Stimulated activated naive B cell treated with anti-CD40 and anti-IgM and Interleukin-4, amounts not matched to agents 10 μg/mL and 1 μg/mL and 100 μg/mL, for 72 hours (primary cell): ENCODE data around the gene KAZALD1.

Experiments
- ATAC-seq, 2 donors: fragments of 150-1000 bp; cut with Tn5 transposase; replicated peaks; 2 replicates each; pipeline ENCODE4 v1.10.0; 2021; ENCODE audit warnings: moderate library complexity in 1 of 2
- DNase-seq: peaks from one replicate; pipeline ENCODE4 v3.0.0; 2021
- H3K27ac Mint-ChIP-seq: one replicate; pipeline ENCODE4 v1.8.0; 2022; ENCODE audit warnings: mild to moderate bottlenecking, mixed read lengths
- H3K27me3 Mint-ChIP-seq, 2 donors: one replicate each; pipeline ENCODE4 v1.8.0; 2022; ENCODE audit warnings: mixed read lengths in 2 of 2
- H3K36me3 Mint-ChIP-seq, 2 donors: one replicate each; pipeline ENCODE4 v1.8.0; 2022; ENCODE audit warnings: mixed read lengths in 2 of 2, mild to moderate bottlenecking in 1 of 2
- H3K4me1 Mint-ChIP-seq, 2 donors: one replicate each; pipeline ENCODE4 v1.8.0; 2022; ENCODE audit warnings: mixed read lengths in 2 of 2, mild to moderate bottlenecking in 1 of 2
- H3K4me3 Mint-ChIP-seq, 2 donors: one replicate each; pipeline ENCODE4 v1.8.0; 2022; ENCODE audit warnings: mild to moderate bottlenecking in 2 of 2, mixed read lengths in 2 of 2, moderate library complexity in 1 of 2
- H3K9me3 Mint-ChIP-seq, 2 donors: one replicate each; pipeline ENCODE4 v1.8.0; 2022; ENCODE audit warnings: mixed read lengths in 2 of 2, mild to moderate bottlenecking in 1 of 2

KAZALD1 gene

DNA sequence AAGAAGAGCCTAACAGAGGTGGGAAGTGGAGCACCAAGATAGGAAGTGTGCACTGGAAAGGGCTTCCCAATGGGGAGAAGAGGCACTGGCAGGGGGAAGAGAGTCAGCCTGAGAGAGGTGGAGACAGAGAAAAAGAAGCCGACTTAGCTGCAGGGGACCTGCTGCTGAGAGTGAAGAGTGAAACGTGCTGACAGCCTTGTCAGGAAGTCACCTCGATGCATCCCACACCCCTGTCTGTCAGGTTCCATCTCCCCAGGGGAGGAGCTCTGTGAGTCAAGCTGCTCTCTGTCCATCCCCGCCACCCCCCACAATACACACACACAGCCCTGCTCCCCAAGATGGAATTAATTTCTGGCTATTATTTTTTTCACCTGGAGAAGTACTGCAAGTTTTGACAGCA is 14.0 kb downstream of the KAZALD1 start:
- Mint-ChIP-seq H3K4me1 (peaks cover 26 to 27% of the 10 kb centered on the region in 2 donors), H3K36me3 (no peaks in the 10 kb centered on the region), H3K27ac (no peak overlapping the region), H3K27me3 (peaks cover 49 to 59% of the 10 kb centered on the region in 2 donors), H3K9me3 (no peaks in the 10 kb centered on the region), H3K4me3 (no peak overlapping the region)
- DNase-seq (no peak), ATAC-seq (no peak)

DNA sequence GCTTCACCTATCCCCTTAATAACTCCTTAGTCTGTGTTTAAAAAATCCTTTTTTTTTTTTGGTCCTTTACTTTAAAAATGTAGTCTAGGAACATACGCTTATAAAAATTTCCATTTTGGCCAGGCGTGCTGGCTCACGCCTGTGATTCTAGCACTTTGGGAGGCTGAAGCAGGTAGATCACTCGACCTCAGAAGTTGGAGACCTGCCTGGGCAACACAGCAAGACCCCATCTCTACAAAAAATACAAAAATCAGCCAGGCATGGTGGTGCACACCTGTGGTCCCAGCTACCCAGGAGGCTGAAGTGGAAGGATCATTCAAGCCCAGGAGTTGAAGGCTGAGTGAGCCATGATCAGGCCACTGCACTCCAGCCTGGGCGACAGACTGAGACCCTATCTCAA is 14.8 kb downstream of the KAZALD1 start:
- H3K36me3 Mint-ChIP-seq, result no peaks in the 10 kb centered on the region
- H3K27ac Mint-ChIP-seq, result peak overlapping the region; percentile 38
- ATAC-seq, result no peak
- H3K4me3 Mint-ChIP-seq, result no peak overlapping the region
- peaks cover 17 to 18% of the 10 kb centered on the region in 2 donors for H3K4me1 Mint-ChIP-seq
- no peak for DNase-seq
- peaks cover 57 to 64% of the 10 kb centered on the region in 2 donors for H3K27me3 Mint-ChIP-seq
- no peaks in the 10 kb centered on the region for H3K9me3 Mint-ChIP-seq

DNA sequence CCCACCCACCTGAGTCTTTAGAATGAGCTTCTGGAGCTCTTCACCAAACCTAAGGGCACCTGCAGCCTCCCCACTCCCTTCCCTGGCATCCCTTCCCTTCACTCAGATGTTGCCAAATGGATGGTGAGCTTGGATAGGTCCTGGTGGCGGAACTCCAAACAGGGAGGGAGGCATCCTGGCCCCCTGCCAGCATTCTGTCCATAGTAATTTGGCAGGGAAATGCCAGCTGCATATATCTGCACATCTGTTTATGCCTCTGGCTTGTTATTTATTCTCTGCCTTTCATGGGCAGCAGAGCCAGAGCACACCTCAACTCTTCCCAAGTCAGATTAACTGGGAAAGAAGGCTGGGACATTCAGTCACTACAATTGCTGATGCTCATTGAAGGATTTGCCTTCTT is 18.1 kb downstream of the KAZALD1 start:
- Mint-ChIP-seq H3K36me3 (no peaks in the 10 kb centered on the region), H3K9me3 (no peaks in the 10 kb centered on the region), H3K27me3 (peaks cover 68 to 69% of the 10 kb centered on the region in 2 donors), H3K4me3 (no peak overlapping the region), H3K4me1 (no peaks in the 10 kb centered on the region), H3K27ac (no peak overlapping the region)
- no peak for DNase-seq
- no peak for ATAC-seq

DNA sequence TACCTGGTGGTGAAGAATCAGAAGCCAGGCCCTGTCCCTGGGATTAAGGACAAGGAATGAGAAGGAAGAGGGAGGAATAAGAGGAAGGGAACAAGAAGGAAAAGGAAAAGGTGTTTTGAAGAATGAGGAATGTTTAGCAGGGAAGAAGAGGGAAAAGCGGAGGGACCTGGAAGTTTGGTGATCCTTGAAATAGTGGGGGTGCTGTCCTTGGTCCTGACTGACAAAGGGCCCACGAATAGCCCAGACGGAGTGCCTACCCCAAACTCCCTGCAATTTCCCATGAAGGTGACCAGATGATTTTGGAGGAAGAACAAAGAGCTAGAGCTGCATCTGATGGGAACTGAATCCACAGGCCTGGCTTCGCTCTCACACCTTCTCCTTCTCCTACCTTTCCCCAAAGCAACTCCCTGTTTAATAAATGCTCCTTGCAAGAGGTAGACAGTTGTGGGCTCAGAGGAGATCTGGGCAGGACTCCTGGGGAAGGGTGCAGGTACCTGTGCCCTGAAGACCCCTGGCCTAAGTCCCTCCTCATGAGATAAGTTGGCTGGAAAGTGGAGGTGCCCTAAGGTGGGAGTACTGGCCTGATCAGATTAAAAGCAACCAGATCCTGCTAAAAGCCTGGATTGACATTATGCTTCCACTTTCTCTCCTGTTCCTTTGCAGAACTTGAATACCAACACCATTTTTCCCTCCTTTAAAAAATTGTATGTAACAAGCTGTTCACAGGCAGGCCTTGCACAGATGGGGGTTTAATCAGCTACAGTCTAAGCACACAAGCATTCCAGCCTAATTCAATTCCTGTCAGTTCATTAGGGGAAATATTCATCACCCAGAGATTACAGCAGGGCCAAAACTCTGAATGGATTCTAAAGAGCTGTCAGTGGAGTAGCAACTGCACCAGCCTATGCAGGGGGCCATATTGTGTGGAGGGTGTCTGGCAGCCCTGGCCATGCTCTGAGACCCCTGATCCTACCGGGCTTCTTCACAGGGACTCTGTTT is 19.4 kb downstream of the KAZALD1 start:
- H3K4me3 Mint-ChIP-seq, result no peak overlapping the region
- no peaks in the 10 kb centered on the region for H3K9me3 Mint-ChIP-seq
- H3K4me1 Mint-ChIP-seq, result no peaks in the 10 kb centered on the region
- H3K27me3 Mint-ChIP-seq, result peaks cover 59 to 69% of the 10 kb centered on the region in 2 donors
- no peak overlapping the region for H3K27ac Mint-ChIP-seq
- no peaks in the 10 kb centered on the region for H3K36me3 Mint-ChIP-seq
- DNase-seq (no peak), ATAC-seq (no peak)

DNA sequence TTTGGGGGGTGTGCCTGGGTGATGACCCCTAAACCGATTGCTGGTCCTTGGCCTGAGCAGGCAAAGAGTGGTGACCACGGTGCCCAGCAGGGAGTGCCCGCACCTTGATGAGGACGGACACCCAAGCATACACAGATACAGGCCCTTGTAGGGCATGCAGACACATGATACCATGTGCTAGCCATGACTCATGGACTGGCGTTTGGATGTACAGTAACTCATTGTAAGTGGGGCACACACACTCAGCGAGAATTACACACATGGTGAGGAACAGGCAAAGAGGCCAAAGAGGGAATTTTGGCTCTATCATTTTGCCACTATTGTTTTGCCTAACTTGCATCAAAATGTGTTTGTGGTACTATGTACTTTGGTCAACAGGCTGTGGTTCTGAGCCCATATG is 24.1 kb downstream of the KAZALD1 start:
- no peak for ATAC-seq
- DNase-seq, result no peak
- H3K27ac Mint-ChIP-seq, result peak overlapping the region; percentile 47
- peaks cover 3 to 6% of the 10 kb centered on the region in 2 donors for H3K4me1 Mint-ChIP-seq
- no peak overlapping the region for H3K4me3 Mint-ChIP-seq
- no peaks in the 10 kb centered on the region for H3K9me3 Mint-ChIP-seq
- peaks cover 62 to 74% of the 10 kb centered on the region in 2 donors for H3K27me3 Mint-ChIP-seq
- H3K36me3 Mint-ChIP-seq, result no peaks in the 10 kb centered on the region

DNA sequence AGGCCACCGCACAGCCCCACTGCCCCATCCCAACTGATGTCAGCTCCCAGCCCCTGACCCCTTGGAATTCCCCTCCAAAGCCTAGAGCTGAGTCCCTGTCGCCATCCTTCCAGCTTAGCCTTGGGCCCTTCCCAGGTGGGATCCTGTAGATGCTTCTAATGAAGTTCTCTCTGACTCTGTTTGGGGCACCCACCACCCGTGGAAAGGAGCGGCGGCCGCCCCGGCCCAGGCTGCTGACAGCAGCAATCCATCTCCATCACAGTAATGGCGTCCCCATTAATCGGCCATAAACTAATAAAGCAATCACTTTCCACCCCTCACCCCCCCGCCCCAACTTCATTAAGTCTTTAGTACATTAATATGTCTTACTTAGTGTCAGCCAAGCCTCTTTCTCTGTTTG is 25.6 kb downstream of the KAZALD1 start:
- H3K27ac Mint-ChIP-seq, result no peak overlapping the region
- H3K27me3 Mint-ChIP-seq, result peaks cover 68 to 79% of the 10 kb centered on the region in 2 donors
- DNase-seq, result no peak
- ATAC-seq, result no peak
- no peak overlapping the region for H3K4me3 Mint-ChIP-seq
- H3K9me3 Mint-ChIP-seq, result no peaks in the 10 kb centered on the region
- no peaks in the 10 kb centered on the region for H3K36me3 Mint-ChIP-seq
- peaks cover 3 to 6% of the 10 kb centered on the region in 2 donors for H3K4me1 Mint-ChIP-seq

DNA sequence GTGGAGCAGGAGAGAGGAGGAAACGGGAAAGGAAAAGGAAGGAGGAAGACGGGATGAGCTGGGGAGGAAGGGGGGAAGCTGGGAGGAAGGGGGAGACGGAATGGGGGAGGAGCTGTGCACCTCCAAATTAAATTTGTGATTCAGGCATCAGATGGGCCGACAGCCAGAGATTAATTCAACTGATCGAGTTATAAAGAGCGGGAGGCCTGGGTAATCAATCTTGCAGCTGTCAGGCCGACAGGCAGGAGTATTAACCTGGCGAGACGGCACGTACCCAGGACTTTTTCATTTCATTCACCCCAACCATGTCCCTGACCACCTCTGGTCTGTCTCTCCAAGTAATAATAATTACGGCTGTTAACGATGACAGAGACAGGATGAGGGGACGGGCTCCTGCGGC is 26.2 kb downstream of the KAZALD1 start:
- Mint-ChIP-seq H3K9me3 (no peaks in the 10 kb centered on the region), H3K36me3 (no peaks in the 10 kb centered on the region), H3K4me1 (peaks cover 3 to 6% of the 10 kb centered on the region in 2 donors), H3K27me3 (peaks cover 68 to 77% of the 10 kb centered on the region in 2 donors), H3K27ac (no peak overlapping the region), H3K4me3 (no peak overlapping the region)
- no peak for DNase-seq
- no peak for ATAC-seq

DNA sequence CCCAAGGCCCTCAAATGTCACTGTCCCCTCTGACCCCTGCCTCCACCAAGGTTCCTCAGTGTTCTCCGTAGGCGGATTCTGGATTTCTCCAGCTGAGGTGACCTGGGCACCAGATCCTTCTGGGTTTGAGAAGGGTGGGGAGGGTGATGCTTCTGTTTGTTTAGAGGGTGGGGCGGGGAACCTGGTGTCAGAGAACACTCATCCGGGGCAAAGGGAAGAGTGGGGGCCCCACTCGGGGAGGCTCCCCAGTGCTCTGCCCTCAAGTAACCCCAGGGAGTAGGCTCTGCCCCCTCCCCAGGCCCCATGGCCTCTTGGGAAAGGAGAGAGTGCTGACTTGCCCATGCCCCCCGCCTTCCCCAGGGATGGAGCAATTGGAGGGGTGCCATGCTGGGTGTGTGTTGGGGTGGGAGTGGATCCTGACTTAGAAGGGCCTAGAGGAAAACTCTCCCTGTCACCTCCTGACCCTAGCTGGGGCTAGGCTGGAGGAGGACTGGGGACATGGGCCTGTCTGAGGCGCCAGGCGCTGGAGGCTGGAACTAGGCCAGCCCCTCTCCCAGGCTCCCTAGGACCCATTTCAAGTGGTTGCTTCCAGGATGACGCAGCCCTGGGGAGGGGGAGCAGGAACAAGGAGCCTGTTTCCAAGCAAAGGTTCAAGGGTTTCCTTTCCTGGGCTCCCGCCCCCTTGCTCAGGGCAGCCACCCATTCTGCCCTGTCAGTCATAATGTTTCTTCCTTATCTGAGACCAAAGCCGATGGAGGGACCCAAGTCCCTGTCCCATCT is 27.9 kb downstream of the KAZALD1 start:
- DNase-seq, result no peak
- H3K36me3 Mint-ChIP-seq, result no peaks in the 10 kb centered on the region
- no peak for ATAC-seq
- peaks cover 71 to 84% of the 10 kb centered on the region in 2 donors for H3K27me3 Mint-ChIP-seq
- no peak overlapping the region for H3K27ac Mint-ChIP-seq
- H3K4me1 Mint-ChIP-seq, result peaks cover 3 to 6% of the 10 kb centered on the region in 2 donors
- no peak overlapping the region for H3K4me3 Mint-ChIP-seq
- no peaks in the 10 kb centered on the region for H3K9me3 Mint-ChIP-seq

DNA sequence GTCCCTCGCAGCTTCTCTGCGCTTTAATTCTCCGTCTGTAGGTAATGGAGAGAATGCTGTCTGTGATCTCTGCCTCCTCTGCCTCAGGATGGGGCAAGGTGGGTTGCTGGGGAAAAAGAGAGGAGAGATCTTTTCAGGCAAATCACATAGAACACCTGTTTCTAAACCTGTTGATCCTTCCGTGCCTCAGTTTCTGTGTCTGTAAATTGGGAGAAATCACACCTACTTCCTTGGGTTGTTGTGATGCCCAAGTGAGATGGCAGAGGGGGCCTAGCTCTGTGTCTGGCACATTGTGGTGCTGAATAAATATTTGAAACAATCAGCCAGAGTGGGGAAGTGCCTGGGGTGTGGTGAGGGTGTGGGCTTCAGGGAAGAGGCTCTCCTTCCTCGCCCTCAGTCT is 28.8 kb downstream of the KAZALD1 start:
- H3K27ac Mint-ChIP-seq, result no peak overlapping the region
- no peak overlapping the region for H3K4me3 Mint-ChIP-seq
- DNase-seq (no peak), ATAC-seq (no peak)
- no peaks in the 10 kb centered on the region for H3K9me3 Mint-ChIP-seq
- H3K36me3 Mint-ChIP-seq, result no peaks in the 10 kb centered on the region
- peaks cover 5 to 8% of the 10 kb centered on the region in 2 donors for H3K4me1 Mint-ChIP-seq
- H3K27me3 Mint-ChIP-seq, result peaks cover 75 to 84% of the 10 kb centered on the region in 2 donors

DNA sequence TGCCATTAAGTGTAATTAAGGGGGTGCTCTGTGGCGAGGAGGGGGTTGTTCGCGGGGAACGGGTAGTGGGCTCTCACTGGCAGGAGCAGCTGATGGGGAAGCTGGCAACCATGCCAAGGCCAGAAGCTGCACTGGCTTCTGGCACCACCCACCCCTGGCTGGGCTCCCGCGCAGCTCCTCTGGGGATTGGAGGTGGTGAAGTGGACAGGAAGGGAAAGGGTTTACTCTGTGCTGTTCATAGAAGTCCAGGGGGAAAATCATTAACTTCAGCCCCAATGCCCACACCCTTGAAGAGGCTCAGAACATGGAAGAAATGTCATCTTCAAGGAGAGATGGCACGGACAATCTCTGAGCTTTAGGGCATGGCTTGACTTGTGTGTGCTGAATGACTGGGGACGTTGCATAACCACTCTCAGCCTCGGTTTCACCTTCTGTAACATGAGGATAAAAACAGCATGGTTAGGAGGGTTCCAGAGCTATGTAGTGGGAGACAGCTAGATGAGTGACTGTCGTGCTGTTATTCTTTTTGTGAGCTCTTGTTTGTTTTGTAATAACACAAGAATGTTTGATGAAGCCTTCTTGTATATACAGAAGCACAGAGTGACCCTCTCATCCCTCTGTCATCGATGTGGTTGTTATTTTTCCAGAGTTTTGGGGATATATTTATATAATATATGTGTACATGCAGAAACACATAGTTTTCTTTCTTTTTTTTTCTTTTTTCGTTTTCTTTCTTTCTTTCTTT is 29.9 kb downstream of the KAZALD1 start:
- Mint-ChIP-seq H3K4me3 (no peak overlapping the region), H3K27me3 (peaks cover 80 to 81% of the 10 kb centered on the region in 2 donors), H3K27ac (no peak overlapping the region), H3K36me3 (no peaks in the 10 kb centered on the region), H3K9me3 (no peaks in the 10 kb centered on the region), H3K4me1 (peaks cover 6 to 12% of the 10 kb centered on the region in 2 donors)
- ATAC-seq, result no peak
- no peak for DNase-seq

DNA sequence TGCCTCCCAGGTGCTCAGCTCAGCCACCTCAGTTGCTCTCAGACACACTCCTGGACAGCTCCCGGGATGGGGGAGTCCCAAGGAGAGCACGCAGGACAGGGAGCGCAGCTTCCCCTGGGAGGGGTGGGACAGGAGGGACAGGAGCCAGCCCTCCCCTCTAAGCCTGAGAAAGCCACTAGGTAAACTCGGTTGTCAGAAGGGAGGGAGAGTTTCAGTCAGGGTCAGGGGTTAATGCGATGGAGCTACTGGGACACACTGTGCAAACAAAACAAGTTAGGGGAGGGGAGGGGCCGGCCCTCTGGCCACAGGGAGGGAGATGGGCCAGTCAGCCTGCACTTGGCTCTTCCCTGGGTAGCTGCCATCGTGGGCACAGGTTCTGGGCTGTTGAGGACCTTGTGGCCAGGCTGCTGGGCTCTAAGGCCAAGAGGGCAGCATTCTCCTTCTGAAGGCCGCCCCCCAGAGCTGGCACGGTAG is 31.1 kb downstream of the KAZALD1 start:
- peaks cover 79 to 81% of the 10 kb centered on the region in 2 donors for H3K27me3 Mint-ChIP-seq
- H3K9me3 Mint-ChIP-seq, result no peaks in the 10 kb centered on the region
- DNase-seq (no peak), ATAC-seq (no peak)
- no peaks in the 10 kb centered on the region for H3K36me3 Mint-ChIP-seq
- H3K4me1 Mint-ChIP-seq, result peaks cover 4 to 7% of the 10 kb centered on the region in 2 donors
- H3K4me3 Mint-ChIP-seq, result no peak overlapping the region
- H3K27ac Mint-ChIP-seq, result no peak overlapping the region

DNA sequence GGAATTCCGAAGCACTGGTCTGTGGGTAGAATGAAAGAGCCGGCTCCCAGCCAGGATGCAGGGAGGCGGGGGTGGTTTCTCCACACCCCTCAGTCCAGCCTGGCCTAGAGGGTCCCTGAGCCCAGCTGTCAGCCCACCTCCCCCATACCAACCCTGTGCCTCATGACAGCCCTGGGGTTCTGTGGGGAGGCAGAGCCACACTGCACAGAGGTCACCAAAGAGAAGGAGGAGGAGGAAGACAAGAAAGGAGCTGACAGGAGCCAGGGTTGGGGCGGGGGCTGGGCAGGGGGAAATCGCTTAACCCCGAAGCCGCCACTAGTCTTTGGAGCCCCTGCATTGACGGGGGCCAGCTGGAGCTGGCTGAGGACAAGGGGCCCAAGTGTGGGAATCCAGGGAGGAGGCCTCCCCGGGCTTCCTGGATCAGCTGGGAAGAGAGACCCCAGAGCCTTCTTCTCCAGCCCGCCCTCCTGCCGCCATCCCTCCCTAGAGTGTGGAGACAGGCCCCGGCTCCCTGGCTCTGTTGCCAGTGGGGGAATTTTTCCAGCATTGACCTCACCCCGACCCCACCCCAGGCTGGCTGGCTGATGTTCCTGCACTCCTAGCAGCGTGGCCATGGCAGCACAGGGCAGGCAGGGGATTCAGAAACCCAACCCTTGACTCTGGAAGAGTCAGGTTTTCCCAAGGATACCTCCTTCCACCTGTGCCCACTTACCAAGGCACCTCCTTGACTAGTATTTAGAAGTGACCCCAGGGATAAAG is 32.5 kb downstream of the KAZALD1 start:
- peaks cover 4 to 6% of the 10 kb centered on the region in 2 donors for H3K4me1 Mint-ChIP-seq
- peaks cover 0 to under 1% of the 10 kb centered on the region in 2 donors for H3K9me3 Mint-ChIP-seq
- H3K27ac Mint-ChIP-seq, result no peak overlapping the region
- peaks cover 73 to 75% of the 10 kb centered on the region in 2 donors for H3K27me3 Mint-ChIP-seq
- no peak overlapping the region for H3K4me3 Mint-ChIP-seq
- H3K36me3 Mint-ChIP-seq, result no peaks in the 10 kb centered on the region
- DNase-seq, result no peak
- no peak for ATAC-seq

DNA sequence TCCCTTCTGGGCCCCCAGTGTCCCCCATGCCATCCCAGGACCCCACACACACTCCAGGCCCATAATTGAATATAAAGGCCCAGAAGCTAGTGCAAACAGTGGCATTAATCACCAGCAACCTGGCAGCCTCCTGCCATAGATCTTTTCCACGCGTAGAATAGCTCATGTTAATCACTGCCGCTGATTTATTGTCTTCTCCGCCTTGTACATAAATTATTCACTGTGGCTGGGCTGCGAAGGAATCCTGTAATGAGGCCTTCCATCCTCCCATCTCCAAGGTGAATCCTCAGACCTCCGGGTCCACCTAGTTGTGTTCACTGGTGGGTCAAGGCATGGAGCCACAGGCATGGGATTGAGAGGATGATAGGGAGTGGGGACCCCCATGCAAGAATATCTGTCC is 33.2 kb downstream of the KAZALD1 start:
- Mint-ChIP-seq H3K36me3 (no peaks in the 10 kb centered on the region), H3K27ac (no peak overlapping the region), H3K4me1 (peaks cover 6 to 7% of the 10 kb centered on the region in 2 donors), H3K27me3 (peaks cover 74 to 78% of the 10 kb centered on the region in 2 donors), H3K4me3 (no peak overlapping the region), H3K9me3 (peaks cover 4 to 5% of the 10 kb centered on the region in 2 donors)
- DNase-seq (no peak), ATAC-seq (peak in 1 of 2 donors; percentile 6)
